PC-3 (cell line): Measurements from ENCODE around the gene COL15A1. TPM values are rescaled to one million over a fixed set of nuclear protein-coding genes. Genes with fewer than 3 reads are reported as not detected.

Experiments
- ATAC-seq: fragments of 200-7000 bp; cut with Tn5 transposase; 2 replicates; pipeline ENCODE4 v1.9.1; 2020; ENCODE audit warnings: mild to moderate bottlenecking, moderate library complexity
- BruUV-seq: library from RNA; stranded (reverse); fragments of 400-500 nt; replicated peaks from 2 replicates; lab custom pipeline; 2021; lab: Mats Ljungman, UMichigan
- CTCF ChIA-PET: fragments of 300-600 bp; sonication (Branson Sonifier 250); formaldehyde crosslinking; loops from one replicate; lab custom pipeline; 2022; ENCODE audit warnings: antibody characterized with exemption; lab: Charles Lee
- POLR2A ChIA-PET: fragments of 300-600 bp; sonication (Branson Sonifier 250); formaldehyde crosslinking; loops from one replicate; lab custom pipeline; 2022; ENCODE audit warnings: antibody characterized with exemption; ENCODE audit not compliant: unreplicated experiment; lab: Charles Lee
- DNase-seq: peaks from one replicate; pipeline ENCODE4 v3.0.0-alpha.2; 2015
- H2AFZ ChIP-seq: fragments of 300-600 bp; sonication (generic); 2 replicates; pipeline ENCODE4 v1.6.0; 2016; ENCODE audit warnings: antibody characterized with exemption, low read length
- H3F3A ChIP-seq: fragments of 300-600 bp; sonication (generic); one replicate; pipeline ENCODE4 v1.6.0; 2017; ENCODE audit warnings: antibody characterized with exemption, low read length, control low read depth, mild to moderate bottlenecking; ENCODE audit not compliant: unreplicated experiment
- H3K27ac ChIP-seq: fragments of 300-600 bp; sonication (generic); 2 replicates; pipeline ENCODE4 v1.5.1; 2016; ENCODE audit warnings: mild to moderate bottlenecking, low read length
- H3K27me3 ChIP-seq: fragments of 300-600 bp; sonication (generic); 2 replicates; pipeline ENCODE4 v1.6.1; 2016; ENCODE audit warnings: low read length, mixed read lengths
- H3K36me3 ChIP-seq: fragments of 300-600 bp; sonication (generic); 2 replicates; pipeline ENCODE4 v1.6.1; 2016; ENCODE audit warnings: low read depth, mixed run types, low read length, mixed read lengths
- H3K4me1 ChIP-seq: fragments of 300-600 bp; sonication (generic); 2 replicates; pipeline ENCODE4 v1.5.1; 2016; ENCODE audit warnings: low read length; ENCODE audit not compliant: insufficient read depth
- H3K4me2 ChIP-seq: fragments of 300-600 bp; sonication (generic); 2 replicates; pipeline ENCODE4 v1.6.0; 2016; ENCODE audit warnings: low read length
- H3K4me3 ChIP-seq: fragments of 300-600 bp; sonication (generic); 2 replicates; pipeline ENCODE4 v1.5.1; 2016; ENCODE audit warnings: mild to moderate bottlenecking, low read length, mixed read lengths
- H3K79me2 ChIP-seq: fragments of 300-600 bp; sonication (generic); 2 replicates; pipeline ENCODE4 v1.6.1; 2017; ENCODE audit warnings: low read length, mixed read lengths
- H3K9ac ChIP-seq: fragments of 300-600 bp; sonication (generic); 2 replicates; pipeline ENCODE4 v1.6.0; 2016; ENCODE audit warnings: mild to moderate bottlenecking, low read length
- H3K9me2 ChIP-seq: fragments of 300-600 bp; sonication (generic); replicated peaks from 2 replicates; pipeline ENCODE4 v1.6.1; 2016; ENCODE audit warnings: mixed run types, low read length, mixed read lengths
- H3K9me3 ChIP-seq: fragments of 300-600 bp; sonication (generic); 2 replicates; pipeline ENCODE4 v1.6.1; 2016; ENCODE audit warnings: low read length, mixed read lengths
- H4K20me1 ChIP-seq: fragments of 300-600 bp; sonication (generic); 2 replicates; pipeline ENCODE4 v1.6.1; 2016; ENCODE audit warnings: low read length, mixed read lengths
- CTCF ChIP-seq: fragments of 300-600 bp; sonication (generic); conservative IDR thresholded peaks from 2 replicates; pipeline ENCODE4 v1.5.1; 2017; ENCODE audit warnings: antibody characterized with exemption, low read depth, mild to moderate bottlenecking, low read length
- EZH2 ChIP-seq: fragments of 300-600 bp; sonication (generic); IDR thresholded peaks from one replicate; pipeline ENCODE4 v1.6.1; 2017; ENCODE audit warnings: antibody characterized with exemption, mild to moderate bottlenecking, low read length; ENCODE audit not compliant: unreplicated experiment
- EZH2phosphoT487 ChIP-seq: fragments of 300-600 bp; sonication (generic); IDR thresholded peaks from 2 replicates; pipeline ENCODE4 v1.6.1; 2018; ENCODE audit warnings: mild to moderate bottlenecking, antibody characterized with exemption, low read length, borderline replicate concordance
- intact Hi-C: fragments of 100-400 bp; cut with micrococcal nuclease; formaldehyde crosslinking; loops from 2 replicates; pipeline ENCODE4 v1.9.0; 2023
- total RNA-seq: library from RNA; depleted of rRNA; stranded (reverse); fragments of >200 nt; gene quantifications from 2 replicates; pipeline ENCODE4 v1.2.3, GENCODE V29; 2014

The COL15A1 gene
- total RNA-seq, 1 experiment from 2014 or later: 0.04 TPM

- CTCF ChIA-PET: no interaction called here
- H3K4me1 ChIP-seq: peaks cover 19% of the 10 kb centered on the region
- H3K27ac ChIP-seq: no peak overlapping the region
- no TSS peak for BruUV-seq
- POLR2A ChIA-PET: no interaction called here
- H3K27me3 ChIP-seq: no peaks in the 10 kb centered on the region
- no peaks in the 10 kb centered on the region for H3F3A ChIP-seq
- no peaks in the 10 kb centered on the region for H3K79me2 ChIP-seq
- no peak overlapping the region for H3K9ac ChIP-seq
- H3K9me3 ChIP-seq: no peaks in the 10 kb centered on the region
- ATAC-seq: no peak
- H3K4me2 ChIP-seq: no peak overlapping the region
- H3K36me3 ChIP-seq: no peaks in the 10 kb centered on the region
- no peak for TF ChIP-seq EZH2
- TF ChIP-seq CTCF: no peak
- TF ChIP-seq EZH2phosphoT487: no peak
- H3K9me2 ChIP-seq: no peaks in the 10 kb centered on the region
- no peaks in the 10 kb centered on the region for H4K20me1 ChIP-seq
- no peak for DNase-seq
- no peak overlapping the region for H2AFZ ChIP-seq
- no peak overlapping the region for H3K4me3 ChIP-seq
- intact Hi-C loops: no loop called here
Measured at GRCh38 chr9:99021512-99021911, 77.8 kb downstream of the COL15A1 start.

GRCh38 chr9:99023231-99023630 lies 79.5 kb downstream of the COL15A1 start:
- no peak overlapping the region for H2AFZ ChIP-seq
- TF ChIP-seq CTCF (no peak), EZH2phosphoT487 (no peak), EZH2 (no peak)
- H3K79me2 ChIP-seq: no peaks in the 10 kb centered on the region
- intact Hi-C loops: no loop called here
- peaks cover 19% of the 10 kb centered on the region for H3K4me1 ChIP-seq
- H3K27ac ChIP-seq: no peak overlapping the region
- H3K36me3 ChIP-seq: no peaks in the 10 kb centered on the region
- H3K27me3 ChIP-seq: no peaks in the 10 kb centered on the region
- CTCF ChIA-PET: no interaction called here
- H4K20me1 ChIP-seq: no peaks in the 10 kb centered on the region
- H3K4me2 ChIP-seq: no peak overlapping the region
- no peaks in the 10 kb centered on the region for H3F3A ChIP-seq
- DNase-seq (no peak), ATAC-seq (no peak)
- no peaks in the 10 kb centered on the region for H3K9me3 ChIP-seq
- no TSS peak for BruUV-seq
- H3K9me2 ChIP-seq: no peaks in the 10 kb centered on the region
- H3K9ac ChIP-seq: no peak overlapping the region
- POLR2A ChIA-PET: no interaction called here
- H3K4me3 ChIP-seq: no peak overlapping the region

- Histone ChIP-seq H3K9me3 (no peaks in the 10 kb centered on the region), H3K4me2 (no peak overlapping the region), H2AFZ (no peak overlapping the region), H3K27ac (no peak overlapping the region), H3K9ac (no peak overlapping the region), H3K9me2 (no peaks in the 10 kb centered on the region), H4K20me1 (no peaks in the 10 kb centered on the region), H3K4me1 (peaks cover 18% of the 10 kb centered on the region), H3F3A (no peaks in the 10 kb centered on the region), H3K79me2 (no peaks in the 10 kb centered on the region), H3K36me3 (no peaks in the 10 kb centered on the region), H3K27me3 (no peaks in the 10 kb centered on the region), H3K4me3 (no peak overlapping the region)
- POLR2A ChIA-PET: no interaction called here
- CTCF ChIA-PET: no interaction called here
- intact Hi-C loops: no loop called here
- ATAC-seq (no peak), DNase-seq (no peak)
- TF ChIP-seq CTCF (no peak), EZH2phosphoT487 (no peak), EZH2 (no peak)
- no TSS peak for BruUV-seq
Measured at GRCh38 chr9:99023831-99024230, 80.1 kb downstream of the COL15A1 start.
